ENCODE results near the gene SNORC. TPM values are rescaled to one million over a fixed set of nuclear protein-coding genes. Genes with fewer than 3 reads are reported as not detected.

SNORC gene
- total and polyA plus RNA-seq, 2 of the 13 experiments (the other 11 are each of a cell fraction or from before 2014, with no cell fraction given) = 59.1 to 86.1 TPM

GRCh38 chr2:232857158-232857563 lies 12.9 kb upstream of the SNORC start (continued):
- TF ChIP-seq ZNF556 (CRISPR knock-in tag; IDR thresholded peaks at IDR 0.05; ENCODE audit: borderline replicate concordance) (no peak; the same call in 1 of the 2 replicates), ZNF367 (CRISPR knock-in tag; IDR thresholded peaks at IDR 0.05; ENCODE audit: borderline replicate concordance) (no peak), FUBP1 (CRISPR knock-in tag; IDR thresholded peaks at IDR 0.05; ENCODE audit: borderline replicate concordance) (no peak), KAT8 (CRISPR knock-in tag; IDR thresholded peaks at IDR 0.05) (peak; percentile 80), SKIL (CRISPR knock-in tag; IDR thresholded peaks at IDR 0.05; ENCODE audit: borderline replicate concordance) (no peak), ZKSCAN1 (IDR thresholded peaks at IDR 0.05; ENCODE audit: low read length) (no peak; the same call in 1 of the 2 replicates), TFE3 (CRISPR knock-in tag; IDR thresholded peaks at IDR 0.05) (peak; percentile 80), SNAI1 (CRISPR knock-in tag; IDR thresholded peaks at IDR 0.05; ENCODE audit: borderline replicate concordance) (no peak), ZNF747 (CRISPR knock-in tag; IDR thresholded peaks at IDR 0.05; ENCODE audit: borderline replicate concordance) (peak; percentile 88; the same call in 1 of the 2 replicates)
- TF ChIP-seq, protein P1, sequence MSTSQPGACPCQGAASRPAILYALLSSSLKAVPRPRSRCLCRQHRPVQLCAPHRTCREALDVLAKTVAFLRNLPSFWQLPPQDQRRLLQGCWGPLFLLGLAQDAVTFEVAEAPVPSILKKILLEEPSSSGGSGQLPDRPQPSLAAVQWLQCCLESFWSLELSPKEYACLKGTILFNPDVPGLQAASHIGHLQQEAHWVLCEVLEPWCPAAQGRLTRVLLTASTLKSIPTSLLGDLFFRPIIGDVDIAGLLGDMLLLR (CRISPR knock-in tag; IDR thresholded peaks at IDR 0.05) = no peak
- TF ChIP-seq, protein P2, sequence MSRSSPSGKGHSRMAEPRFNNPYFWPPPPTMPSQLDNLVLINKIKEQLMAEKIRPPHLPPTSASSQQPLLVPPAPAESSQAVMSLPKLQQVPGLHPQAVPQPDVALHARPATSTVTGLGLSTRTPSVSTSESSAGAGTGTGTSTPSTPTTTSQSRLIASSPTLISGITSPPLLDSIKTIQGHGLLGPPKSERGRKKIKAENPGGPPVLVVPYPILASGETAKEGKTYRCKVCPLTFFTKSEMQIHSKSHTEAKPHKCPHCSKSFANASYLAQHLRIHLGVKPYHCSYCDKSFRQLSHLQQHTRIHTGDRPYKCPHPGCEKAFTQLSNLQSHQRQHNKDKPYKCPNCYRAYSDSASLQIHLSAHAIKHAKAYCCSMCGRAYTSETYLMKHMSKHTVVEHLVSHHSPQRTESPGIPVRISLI (CRISPR knock-in tag; IDR thresholded peaks at IDR 0.05; ENCODE audit: borderline replicate concordance) = peak; percentile 88; the same call in 1 of the 2 replicates
- TF ChIP-seq, protein P3, sequence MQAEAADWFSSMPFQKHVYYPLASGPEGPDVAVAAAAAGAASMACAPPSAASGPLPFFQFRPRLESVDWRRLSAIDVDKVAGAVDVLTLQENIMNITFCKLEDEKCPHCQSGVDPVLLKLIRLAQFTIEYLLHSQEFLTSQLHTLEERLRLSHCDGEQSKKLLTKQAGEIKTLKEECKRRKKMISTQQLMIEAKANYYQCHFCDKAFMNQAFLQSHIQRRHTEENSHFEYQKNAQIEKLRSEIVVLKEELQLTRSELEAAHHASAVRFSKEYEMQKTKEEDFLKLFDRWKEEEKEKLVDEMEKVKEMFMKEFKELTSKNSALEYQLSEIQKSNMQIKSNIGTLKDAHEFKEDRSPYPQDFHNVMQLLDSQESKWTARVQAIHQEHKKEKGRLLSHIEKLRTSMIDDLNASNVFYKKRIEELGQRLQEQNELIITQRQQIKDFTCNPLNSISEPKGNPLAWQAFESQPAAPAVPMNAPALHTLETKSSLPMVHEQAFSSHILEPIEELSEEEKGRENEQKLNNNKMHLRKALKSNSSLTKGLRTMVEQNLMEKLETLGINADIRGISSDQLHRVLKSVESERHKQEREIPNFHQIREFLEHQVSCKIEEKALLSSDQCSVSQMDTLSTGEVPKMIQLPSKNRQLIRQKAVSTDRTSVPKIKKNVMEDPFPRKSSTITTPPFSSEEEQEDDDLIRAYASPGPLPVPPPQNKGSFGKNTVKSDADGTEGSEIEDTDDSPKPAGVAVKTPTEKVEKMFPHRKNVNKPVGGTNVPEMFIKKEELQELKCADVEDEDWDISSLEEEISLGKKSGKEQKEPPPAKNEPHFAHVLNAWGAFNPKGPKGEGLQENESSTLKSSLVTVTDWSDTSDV (CRISPR knock-in tag; IDR thresholded peaks at IDR 0.05) = no peak
- TF ChIP-seq, protein P4, sequence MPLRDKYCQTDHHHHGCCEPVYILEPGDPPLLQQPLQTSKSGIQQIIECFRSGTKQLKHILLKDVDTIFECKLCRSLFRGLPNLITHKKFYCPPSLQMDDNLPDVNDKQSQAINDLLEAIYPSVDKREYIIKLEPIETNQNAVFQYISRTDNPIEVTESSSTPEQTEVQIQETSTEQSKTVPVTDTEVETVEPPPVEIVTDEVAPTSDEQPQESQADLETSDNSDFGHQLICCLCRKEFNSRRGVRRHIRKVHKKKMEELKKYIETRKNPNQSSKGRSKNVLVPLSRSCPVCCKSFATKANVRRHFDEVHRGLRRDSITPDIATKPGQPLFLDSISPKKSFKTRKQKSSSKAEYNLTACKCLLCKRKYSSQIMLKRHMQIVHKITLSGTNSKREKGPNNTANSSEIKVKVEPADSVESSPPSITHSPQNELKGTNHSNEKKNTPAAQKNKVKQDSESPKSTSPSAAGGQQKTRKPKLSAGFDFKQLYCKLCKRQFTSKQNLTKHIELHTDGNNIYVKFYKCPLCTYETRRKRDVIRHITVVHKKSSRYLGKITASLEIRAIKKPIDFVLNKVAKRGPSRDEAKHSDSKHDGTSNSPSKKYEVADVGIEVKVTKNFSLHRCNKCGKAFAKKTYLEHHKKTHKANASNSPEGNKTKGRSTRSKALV (CRISPR knock-in tag; IDR thresholded peaks at IDR 0.05) = no peak
- TF ChIP-seq, protein P5, sequence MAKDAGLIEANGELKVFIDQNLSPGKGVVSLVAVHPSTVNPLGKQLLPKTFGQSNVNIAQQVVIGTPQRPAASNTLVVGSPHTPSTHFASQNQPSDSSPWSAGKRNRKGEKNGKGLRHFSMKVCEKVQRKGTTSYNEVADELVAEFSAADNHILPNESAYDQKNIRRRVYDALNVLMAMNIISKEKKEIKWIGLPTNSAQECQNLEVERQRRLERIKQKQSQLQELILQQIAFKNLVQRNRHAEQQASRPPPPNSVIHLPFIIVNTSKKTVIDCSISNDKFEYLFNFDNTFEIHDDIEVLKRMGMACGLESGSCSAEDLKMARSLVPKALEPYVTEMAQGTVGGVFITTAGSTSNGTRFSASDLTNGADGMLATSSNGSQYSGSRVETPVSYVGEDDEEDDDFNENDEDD (CRISPR knock-in tag; IDR thresholded peaks at IDR 0.05; ENCODE audit: borderline replicate concordance) = peak; percentile 61; the same call in 1 of the 2 replicates
